ENCODE measurements around the gene MUC4.

The MUC4 gene

GRCh38 chr3:195815169-195815771, 3.5 kb upstream of the MUC4 start:
- Histone ChIP-seq H3K27ac (ENCODE audit: low read length) (no peak overlapping the region), H3K4me3 (ENCODE audit: low read depth in 1 of 2, low read length in 2 of 2) (no peak overlapping the region), H3K9me3 (ENCODE audit: insufficient read depth, low read length, severe bottlenecking) (no peaks in the 10 kb centered on the region), H3K79me2 (ENCODE audit: insufficient read depth, low read length) (no peaks in the 10 kb centered on the region), H3K27me3 (ENCODE audit: insufficient read depth, low read length, poor library complexity) (no peaks in the 10 kb centered on the region), H3K36me3 (ENCODE audit: insufficient read depth, low read length) (no peaks in the 10 kb centered on the region), H3K4me2 (ENCODE audit: insufficient read depth, low read length) (no peak overlapping the region), H4K20me1 (ENCODE audit: insufficient read depth, low read length) (no peaks in the 10 kb centered on the region), H3K9ac (ENCODE audit: low read depth, low read length) (no peak overlapping the region), H2AFZ (ENCODE audit: low read depth, low read length) (no peak overlapping the region), H3K4me1 (ENCODE audit: insufficient read depth, low read length) (no peaks in the 10 kb centered on the region)
- no peak for DNase-seq
- ATAC-seq (ENCODE audit: insufficient read depth, low read depth) = no peak
- TF ChIP-seq EZH2 (IDR thresholded peaks at IDR 0.05; ENCODE audit: borderline replicate concordance, low read depth, low read length, severe bottlenecking) = no peak
- TF ChIP-seq, protein P1, sequence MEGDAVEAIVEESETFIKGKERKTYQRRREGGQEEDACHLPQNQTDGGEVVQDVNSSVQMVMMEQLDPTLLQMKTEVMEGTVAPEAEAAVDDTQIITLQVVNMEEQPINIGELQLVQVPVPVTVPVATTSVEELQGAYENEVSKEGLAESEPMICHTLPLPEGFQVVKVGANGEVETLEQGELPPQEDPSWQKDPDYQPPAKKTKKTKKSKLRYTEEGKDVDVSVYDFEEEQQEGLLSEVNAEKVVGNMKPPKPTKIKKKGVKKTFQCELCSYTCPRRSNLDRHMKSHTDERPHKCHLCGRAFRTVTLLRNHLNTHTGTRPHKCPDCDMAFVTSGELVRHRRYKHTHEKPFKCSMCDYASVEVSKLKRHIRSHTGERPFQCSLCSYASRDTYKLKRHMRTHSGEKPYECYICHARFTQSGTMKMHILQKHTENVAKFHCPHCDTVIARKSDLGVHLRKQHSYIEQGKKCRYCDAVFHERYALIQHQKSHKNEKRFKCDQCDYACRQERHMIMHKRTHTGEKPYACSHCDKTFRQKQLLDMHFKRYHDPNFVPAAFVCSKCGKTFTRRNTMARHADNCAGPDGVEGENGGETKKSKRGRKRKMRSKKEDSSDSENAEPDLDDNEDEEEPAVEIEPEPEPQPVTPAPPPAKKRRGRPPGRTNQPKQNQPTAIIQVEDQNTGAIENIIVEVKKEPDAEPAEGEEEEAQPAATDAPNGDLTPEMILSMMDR (IDR thresholded peaks at IDR 0.05; ENCODE audit: borderline replicate concordance, extremely low read depth, low read length, poor library complexity, severe bottlenecking) = no peak

DNA sequence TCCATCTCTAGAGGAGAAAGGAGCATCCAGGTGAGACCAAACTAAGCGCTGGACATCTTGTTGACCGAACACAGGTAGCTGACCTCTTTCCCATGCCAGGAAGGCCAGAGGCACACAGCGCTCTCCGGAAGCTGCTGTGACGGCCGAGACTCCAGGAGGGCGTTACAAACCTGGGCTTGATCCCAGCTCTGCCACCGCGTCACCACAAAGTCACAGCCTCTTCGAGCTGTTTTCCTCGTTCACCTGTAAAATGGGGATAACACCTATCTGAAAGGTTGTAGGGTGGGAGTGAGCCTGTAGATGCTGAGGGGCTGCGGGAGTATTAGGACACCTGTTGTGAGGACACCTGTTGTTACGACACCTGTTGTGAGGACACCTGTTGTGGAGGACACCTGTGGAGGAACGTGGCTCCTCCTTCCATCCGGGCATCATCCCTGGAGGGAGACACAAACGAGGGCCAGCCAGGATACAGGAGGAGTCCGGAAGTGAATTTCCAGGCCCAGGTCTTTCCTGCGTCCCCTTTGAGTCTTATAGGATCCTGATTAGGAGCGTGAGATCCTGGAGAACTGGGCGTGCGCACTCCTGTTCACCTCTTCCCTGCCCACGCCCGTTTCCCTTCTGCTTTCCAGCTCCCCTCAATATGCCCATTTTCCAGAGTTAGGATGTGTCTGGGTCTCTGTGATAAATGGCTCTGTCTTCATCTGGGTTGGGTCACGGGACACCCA, 2.3 kb upstream of the MUC4 start:
- TF ChIP-seq EZH2 (IDR thresholded peaks at IDR 0.05; ENCODE audit: borderline replicate concordance, low read depth, low read length, severe bottlenecking) = no peak
- Histone ChIP-seq H3K27ac (ENCODE audit: low read length) (no peak overlapping the region), H3K79me2 (ENCODE audit: insufficient read depth, low read length) (no peaks in the 10 kb centered on the region), H4K20me1 (ENCODE audit: insufficient read depth, low read length) (no peaks in the 10 kb centered on the region), H3K4me3 (ENCODE audit: low read depth in 1 of 2, low read length in 2 of 2) (no peak overlapping the region), H3K36me3 (ENCODE audit: insufficient read depth, low read length) (no peaks in the 10 kb centered on the region), H3K9me3 (ENCODE audit: insufficient read depth, low read length, severe bottlenecking) (no peaks in the 10 kb centered on the region), H3K27me3 (ENCODE audit: insufficient read depth, low read length, poor library complexity) (no peaks in the 10 kb centered on the region), H3K4me1 (ENCODE audit: insufficient read depth, low read length) (no peaks in the 10 kb centered on the region), H3K4me2 (ENCODE audit: insufficient read depth, low read length) (no peak overlapping the region), H2AFZ (ENCODE audit: low read depth, low read length) (no peak overlapping the region), H3K9ac (ENCODE audit: low read depth, low read length) (no peak overlapping the region)
- no peak for ATAC-seq (ENCODE audit: insufficient read depth, low read depth)
- DNase-seq = no peak

DNA sequence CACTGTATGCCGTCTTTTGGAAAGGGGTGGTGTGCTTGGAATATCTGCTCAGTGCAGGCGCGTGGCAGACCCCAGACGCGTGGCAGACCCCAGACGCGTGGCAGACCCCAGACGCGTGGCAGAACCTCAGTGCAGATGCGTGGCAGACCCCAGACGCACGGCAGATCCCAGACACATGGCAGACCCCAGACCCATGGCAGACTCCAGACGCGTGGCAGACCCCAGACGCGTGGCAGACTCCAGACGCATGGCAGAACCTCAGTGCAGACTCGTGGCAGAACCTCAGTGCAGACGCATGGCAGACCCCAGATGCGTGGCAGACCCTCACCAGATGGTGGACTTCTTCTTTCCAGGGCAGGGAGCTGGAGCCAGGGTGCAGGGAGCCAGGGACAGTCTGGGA, 637 bp upstream of the MUC4 start:
- Histone ChIP-seq H3K27me3 (ENCODE audit: insufficient read depth, low read length, poor library complexity) (no peaks in the 10 kb centered on the region), H3K36me3 (ENCODE audit: insufficient read depth, low read length) (no peaks in the 10 kb centered on the region), H2AFZ (ENCODE audit: low read depth, low read length) (no peak overlapping the region), H3K4me1 (ENCODE audit: insufficient read depth, low read length) (no peaks in the 10 kb centered on the region), H3K4me2 (ENCODE audit: insufficient read depth, low read length) (no peak overlapping the region), H3K79me2 (ENCODE audit: insufficient read depth, low read length) (no peaks in the 10 kb centered on the region), H3K4me3 (ENCODE audit: low read depth in 1 of 2, low read length in 2 of 2) (no peak overlapping the region), H4K20me1 (ENCODE audit: insufficient read depth, low read length) (no peaks in the 10 kb centered on the region), H3K9ac (ENCODE audit: low read depth, low read length) (no peak overlapping the region), H3K9me3 (ENCODE audit: insufficient read depth, low read length, severe bottlenecking) (no peaks in the 10 kb centered on the region), H3K27ac (ENCODE audit: low read length) (no peak overlapping the region)
- no peak for TF ChIP-seq EZH2 (IDR thresholded peaks at IDR 0.05; ENCODE audit: borderline replicate concordance, low read depth, low read length, severe bottlenecking)
- TF ChIP-seq, protein P1 (IDR thresholded peaks at IDR 0.05; ENCODE audit: borderline replicate concordance, extremely low read depth, low read length, poor library complexity, severe bottlenecking) = no peak
- ATAC-seq (ENCODE audit: insufficient read depth, low read depth) (no peak), DNase-seq (no peak)

- DNase-seq = no peak
- Histone ChIP-seq H2AFZ (ENCODE audit: low read depth, low read length) (no peak overlapping the region), H3K79me2 (ENCODE audit: insufficient read depth, low read length) (no peaks in the 10 kb centered on the region), H3K4me1 (ENCODE audit: insufficient read depth, low read length) (no peaks in the 10 kb centered on the region), H3K9me3 (ENCODE audit: insufficient read depth, low read length, severe bottlenecking) (no peaks in the 10 kb centered on the region), H3K4me3 (ENCODE audit: low read depth in 1 of 2, low read length in 2 of 2) (no peak overlapping the region), H3K4me2 (ENCODE audit: insufficient read depth, low read length) (no peak overlapping the region), H4K20me1 (ENCODE audit: insufficient read depth, low read length) (no peaks in the 10 kb centered on the region), H3K9ac (ENCODE audit: low read depth, low read length) (no peak overlapping the region), H3K27ac (ENCODE audit: low read length) (no peak overlapping the region), H3K36me3 (ENCODE audit: insufficient read depth, low read length) (no peaks in the 10 kb centered on the region), H3K27me3 (ENCODE audit: insufficient read depth, low read length, poor library complexity) (no peaks in the 10 kb centered on the region)
- ATAC-seq (ENCODE audit: insufficient read depth, low read depth) = no peak
- TF ChIP-seq, protein P1 (IDR thresholded peaks at IDR 0.05; ENCODE audit: borderline replicate concordance, extremely low read depth, low read length, poor library complexity, severe bottlenecking) = no peak
- no peak for TF ChIP-seq EZH2 (IDR thresholded peaks at IDR 0.05; ENCODE audit: borderline replicate concordance, low read depth, low read length, severe bottlenecking)
Observed at GRCh38 chr3:195810455-195810845, 1.3 kb downstream of the MUC4 start.

All from DND-41 (cell line).